H1 (cell line): ENCODE data around the gene FAAP100.

Experiments
- ATF2 ChIP-seq: IDR thresholded peaks from 2 replicates; pipeline ENCODE4 v1.6.1; 2012; ENCODE audit warnings: low read length, inconsistent platforms
- CTCF ChIP-seq, 3 experiments: IDR thresholded peaks; 1 replicate in 2 of 3; 2 replicates in 1 of 3; pipeline versions ENCODE4 v1.5.1 to v1.6.1; 2011; ENCODE audit warnings: low read length in 3 of 3, mild to moderate bottlenecking in 3 of 3, inconsistent platforms in 2 of 3, low read depth in 1 of 3, moderate library complexity in 1 of 3; ENCODE audit not compliant: insufficient read depth in 1 of 3; ENCODE audit errors: control extremely low read depth in 1 of 3
- EP300 ChIP-seq, 2 experiments: IDR thresholded peaks; 1 replicate in 1 of 2; 2 replicates in 1 of 2; pipeline ENCODE4 v1.6.1; 2011 to 2012; ENCODE audit warnings: low read depth in 2 of 2, low read length in 2 of 2, mild to moderate bottlenecking in 2 of 2, borderline replicate concordance in 1 of 2, inconsistent platforms in 1 of 2, moderate library complexity in 1 of 2
- EZH2 ChIP-seq: fragments of 200-600 bp; sonication (generic); IDR thresholded peaks from 2 replicates; pipeline ENCODE4 v1.7.1; 2012; ENCODE audit warnings: low read depth, mild to moderate bottlenecking, moderate library complexity, low read length, inconsistent platforms; ENCODE audit not compliant: severe bottlenecking
- HDAC2 ChIP-seq, 2 experiments: fragments of 300-600 bp in 1 of 2; sonication (generic) in 1 of 2; IDR thresholded peaks; 2 replicates each; pipeline ENCODE4 v1.6.1; 2011 to 2012; ENCODE audit warnings: low read depth in 2 of 2, low read length in 2 of 2, mild to moderate bottlenecking in 2 of 2, moderate library complexity in 2 of 2, borderline replicate concordance in 1 of 2, inconsistent platforms in 1 of 2
- MAX ChIP-seq: IDR thresholded peaks from 2 replicates; pipeline ENCODE4 v1.6.1; 2012; ENCODE audit warnings: inconsistent platforms
- PHF8 ChIP-seq: fragments of 200-600 bp; sonication (generic); conservative IDR thresholded peaks from 2 replicates; pipeline ENCODE4 v1.7.1; 2012; ENCODE audit warnings: low read depth, mild to moderate bottlenecking, inconsistent platforms, low read length, moderate library complexity
- POLR2A ChIP-seq, 2 experiments: IDR thresholded peaks; 1 replicate in 1 of 2; 2 replicates in 1 of 2; pipeline ENCODE4 v1.6.1; 2011; ENCODE audit warnings: low read depth in 2 of 2, low read length in 2 of 2, mild to moderate bottlenecking in 2 of 2; ENCODE audit errors: control extremely low read depth in 1 of 2
- POLR2AphosphoS5 ChIP-seq: IDR thresholded peaks from 2 replicates; pipeline ENCODE4 v1.6.1; 2011; ENCODE audit warnings: low read depth, low read length
- RAD21 ChIP-seq, 2 experiments: IDR thresholded peaks in 1 of 2; conservative IDR thresholded peaks in 1 of 2; 2 replicates each; pipeline ENCODE4 v1.6.1; 2011; ENCODE audit warnings: low read depth in 2 of 2, low read length in 2 of 2, improper control_type of control experiment in 1 of 2, inconsistent platforms in 1 of 2, mild to moderate bottlenecking in 1 of 2, moderate library complexity in 1 of 2
- RFX5 ChIP-seq: IDR thresholded peaks from 2 replicates; pipeline ENCODE4 v1.6.1; 2011; ENCODE audit warnings: low read depth, low read length, improper control_type of control experiment, borderline replicate concordance
- TAF1 ChIP-seq: IDR thresholded peaks from 2 replicates; pipeline ENCODE4 v1.6.1; 2011; ENCODE audit warnings: mild to moderate bottlenecking, low read depth, low read length
- TCF12 ChIP-seq: IDR thresholded peaks from 2 replicates; pipeline ENCODE4 v1.6.1; 2011; ENCODE audit warnings: low read depth, mild to moderate bottlenecking, low read length
- YY1 ChIP-seq: IDR thresholded peaks from 2 replicates; pipeline ENCODE4 v1.6.1; 2011; ENCODE audit warnings: low read depth, mild to moderate bottlenecking, low read length

- TF ChIP-seq YY1 = no peak
- TF ChIP-seq TAF1 = no peak
- TF ChIP-seq ATF2 = no peak
- no peak for TF ChIP-seq CTCF (IDR thresholded peaks at IDR 0.05; ENCODE audit: control extremely low read depth in 1 of 3, insufficient read depth in 1 of 3, low read depth in 1 of 3, low read length in 3 of 3)
- TF ChIP-seq EP300 (IDR thresholded peaks at IDR 0.05; ENCODE audit: borderline replicate concordance in 1 of 2, low read depth in 2 of 2, low read length in 2 of 2) = no peak
- no peak for TF ChIP-seq POLR2A (IDR thresholded peaks at IDR 0.05; ENCODE audit: control extremely low read depth in 1 of 2, low read depth in 2 of 2, low read length in 2 of 2)
- no peak for TF ChIP-seq PHF8
- TF ChIP-seq EZH2 = no peak
- no peak for TF ChIP-seq RFX5
- TF ChIP-seq POLR2AphosphoS5 = no peak
- TF ChIP-seq HDAC2 (IDR thresholded peaks at IDR 0.05; ENCODE audit: borderline replicate concordance in 1 of 2, low read depth in 2 of 2, low read length in 2 of 2) = no peak
- TF ChIP-seq TCF12 = no peak
- TF ChIP-seq MAX = no peak
- TF ChIP-seq RAD21 (IDR thresholded peaks at IDR 0.05 in 1 of 2, conservative IDR thresholded peaks at IDR 0.05 in 1 of 2; ENCODE audit: low read depth in 2 of 2, low read length in 2 of 2) = no peak
Observed at GRCh38 chr17:81543339-81543675, 8.8 kb downstream of the FAAP100 start.
